Kidney (tissue), 14 donors: ENCODE measurements around the gene ST6GAL1. TPM values are rescaled to one million over a fixed set of nuclear protein-coding genes. Genes with fewer than 3 reads are reported as not detected.

Experiments used
- DNase-seq, 5 donors: peaks; one replicate each; pipeline ENCODE4 v3.0.0-alpha.2; 2013 to 2020
- FAIRE-seq: peaks from 2 replicates; lab custom pipeline; 2012; peaks lifted over from hg19 to GRCh38; lab: Jason Lieb, UNC
- H3K27ac ChIP-seq, 2 donors: one replicate each; pipeline ENCODE4 v1.7.0; 2013; ENCODE audit warnings: low read depth in 2 of 2, low read length in 2 of 2, inconsistent platforms in 1 of 2
- H3K27me3 ChIP-seq: one replicate; pipeline ENCODE4 v1.7.1; 2013; ENCODE audit warnings: low read length, inconsistent platforms; ENCODE audit not compliant: control insufficient read depth, insufficient read depth
- H3K36me3 ChIP-seq, 3 donors: one replicate each; pipeline versions ENCODE4 v1.7.0 to v1.7.1; 2013; ENCODE audit warnings: low read length in 3 of 3, control low read depth in 1 of 3, inconsistent platforms in 1 of 3; ENCODE audit not compliant: insufficient read depth in 3 of 3, control insufficient read depth in 2 of 3
- H3K4me1 ChIP-seq, 3 donors: one replicate each; pipeline versions ENCODE4 v1.7.0 to v1.7.1; 2013; ENCODE audit warnings: low read length in 3 of 3, inconsistent platforms in 1 of 3, low read depth in 1 of 3; ENCODE audit not compliant: control insufficient read depth in 2 of 3, insufficient read depth in 2 of 3
- H3K4me3 ChIP-seq, 3 donors: one replicate each; pipeline versions ENCODE4 v1.7.0 to v1.8.1; 2013; ENCODE audit warnings: low read length in 3 of 3, control low read depth in 1 of 3, inconsistent platforms in 1 of 3
- H3K9ac ChIP-seq, 3 donors: one replicate each; pipeline versions ENCODE4 v1.7.0 to v1.7.1; 2013; ENCODE audit warnings: low read length in 3 of 3, control low read depth in 1 of 3, inconsistent platforms in 1 of 3
- H3K9me3 ChIP-seq, 3 donors: one replicate each; pipeline versions ENCODE4 v1.7.0 to v1.7.1; 2013; ENCODE audit warnings: low read length in 3 of 3, control low read depth in 1 of 3, inconsistent platforms in 1 of 3; ENCODE audit not compliant: control insufficient read depth in 2 of 3, insufficient read depth in 1 of 3
- intact Hi-C: fragments of 100-400 bp; cut with DNase I; formaldehyde crosslinking; loops from one replicate; pipeline ENCODE4 v1.11.1; 2022
- polyA plus RNA-seq: library from polyadenylated mRNA; stranded (reverse); fragments of 350-450 nt; fragmentation: Illumina TruSeq; extraction: RNeasy Lipid Tissue Mini Kit (QIAGEN cat#74804); gene quantifications from one replicate; pipeline ENCODE4 v1.2.3, GENCODE V29; 2014; ENCODE audit warnings: low read depth, low replicate concordance; ENCODE audit not compliant: insufficient read depth
- total RNA-seq: library from RNA; stranded (reverse); fragmentation: NEBNext Ultra II Directional; extraction: Animal tissue kit (Norgen Biotek cat#: 25700); gene quantifications from one replicate; pipeline ENCODE4 v1.2.1, GENCODE V29; 2021
- TF ChIP-seq, protein P1 (sequence below): IDR thresholded peaks from 3 replicates; pipeline ENCODE4 v1.5.1; 2012; ENCODE audit warnings: mild to moderate bottlenecking, moderate library complexity, borderline replicate concordance; ENCODE audit not compliant: insufficient read depth; ENCODE audit errors: extremely low read depth
- donor health status: control.
- donor health status: control.
- donor health status: control.
- donor health status: control.
- donor health status: control.
- donor health status: DM: yes; HTN: yes; CAD: no.
- donor health status: Normal renal cell carcinoma (clear cell type).

Gene ST6GAL1
- total and polyA plus RNA-seq, 2 donors from 2014 or later: 62.6 to 236 TPM

DNA sequence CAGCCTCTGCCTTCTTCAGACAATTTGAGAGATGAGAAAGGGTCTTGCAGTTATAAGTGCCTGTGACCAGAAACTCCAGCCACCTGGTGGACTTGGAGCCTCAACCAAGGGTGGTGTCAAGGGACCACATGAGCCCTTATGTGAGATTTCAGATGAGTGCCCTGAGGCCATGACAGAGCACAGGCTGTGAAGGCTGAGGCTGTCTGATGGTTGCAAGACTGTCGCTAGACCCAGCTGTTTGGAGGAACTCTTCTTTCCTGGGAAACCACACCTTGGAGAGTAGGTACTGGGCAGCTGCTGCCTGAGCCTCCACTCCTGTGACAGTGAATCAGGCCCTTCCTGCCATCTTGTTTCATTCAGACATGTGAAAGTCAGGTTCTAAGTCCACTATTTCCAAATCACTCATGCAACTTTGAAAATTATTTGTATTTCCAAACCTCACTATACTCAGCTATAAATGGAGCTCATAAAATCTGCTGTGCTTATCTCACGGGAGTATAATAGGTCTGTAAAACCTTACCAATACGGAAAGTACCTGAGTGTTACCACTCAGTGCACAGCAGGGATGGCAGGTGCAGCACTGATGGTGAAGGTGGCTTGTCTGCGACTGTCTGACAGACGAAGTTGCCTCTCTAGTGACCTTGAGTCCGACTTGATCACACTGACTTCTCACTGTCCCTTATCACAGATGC is 109.5 kb downstream of the ST6GAL1 start:
- intact Hi-C loops: no loop called here
- Histone ChIP-seq H3K27me3 (no peaks in the 10 kb centered on the region), H3K27ac (peak overlapping the region; percentile 26 to 69), H3K9me3 (peaks cover 0 to 10% (median 0%) of the 10 kb centered on the region in 3 donors), H3K9ac (peak overlapping the region in 1 of 3 donors; percentile 24), H3K4me1 (peaks cover 0 to 17% (median 0%) of the 10 kb centered on the region in 3 donors), H3K4me3 (no peak overlapping the region), H3K36me3 (peaks cover 0 to 5% (median 0%) of the 10 kb centered on the region in 3 donors)
- DNase-seq (no peak), FAIRE-seq (no peak)
- TF ChIP-seq, protein P1, sequence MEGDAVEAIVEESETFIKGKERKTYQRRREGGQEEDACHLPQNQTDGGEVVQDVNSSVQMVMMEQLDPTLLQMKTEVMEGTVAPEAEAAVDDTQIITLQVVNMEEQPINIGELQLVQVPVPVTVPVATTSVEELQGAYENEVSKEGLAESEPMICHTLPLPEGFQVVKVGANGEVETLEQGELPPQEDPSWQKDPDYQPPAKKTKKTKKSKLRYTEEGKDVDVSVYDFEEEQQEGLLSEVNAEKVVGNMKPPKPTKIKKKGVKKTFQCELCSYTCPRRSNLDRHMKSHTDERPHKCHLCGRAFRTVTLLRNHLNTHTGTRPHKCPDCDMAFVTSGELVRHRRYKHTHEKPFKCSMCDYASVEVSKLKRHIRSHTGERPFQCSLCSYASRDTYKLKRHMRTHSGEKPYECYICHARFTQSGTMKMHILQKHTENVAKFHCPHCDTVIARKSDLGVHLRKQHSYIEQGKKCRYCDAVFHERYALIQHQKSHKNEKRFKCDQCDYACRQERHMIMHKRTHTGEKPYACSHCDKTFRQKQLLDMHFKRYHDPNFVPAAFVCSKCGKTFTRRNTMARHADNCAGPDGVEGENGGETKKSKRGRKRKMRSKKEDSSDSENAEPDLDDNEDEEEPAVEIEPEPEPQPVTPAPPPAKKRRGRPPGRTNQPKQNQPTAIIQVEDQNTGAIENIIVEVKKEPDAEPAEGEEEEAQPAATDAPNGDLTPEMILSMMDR: no peak

DNA sequence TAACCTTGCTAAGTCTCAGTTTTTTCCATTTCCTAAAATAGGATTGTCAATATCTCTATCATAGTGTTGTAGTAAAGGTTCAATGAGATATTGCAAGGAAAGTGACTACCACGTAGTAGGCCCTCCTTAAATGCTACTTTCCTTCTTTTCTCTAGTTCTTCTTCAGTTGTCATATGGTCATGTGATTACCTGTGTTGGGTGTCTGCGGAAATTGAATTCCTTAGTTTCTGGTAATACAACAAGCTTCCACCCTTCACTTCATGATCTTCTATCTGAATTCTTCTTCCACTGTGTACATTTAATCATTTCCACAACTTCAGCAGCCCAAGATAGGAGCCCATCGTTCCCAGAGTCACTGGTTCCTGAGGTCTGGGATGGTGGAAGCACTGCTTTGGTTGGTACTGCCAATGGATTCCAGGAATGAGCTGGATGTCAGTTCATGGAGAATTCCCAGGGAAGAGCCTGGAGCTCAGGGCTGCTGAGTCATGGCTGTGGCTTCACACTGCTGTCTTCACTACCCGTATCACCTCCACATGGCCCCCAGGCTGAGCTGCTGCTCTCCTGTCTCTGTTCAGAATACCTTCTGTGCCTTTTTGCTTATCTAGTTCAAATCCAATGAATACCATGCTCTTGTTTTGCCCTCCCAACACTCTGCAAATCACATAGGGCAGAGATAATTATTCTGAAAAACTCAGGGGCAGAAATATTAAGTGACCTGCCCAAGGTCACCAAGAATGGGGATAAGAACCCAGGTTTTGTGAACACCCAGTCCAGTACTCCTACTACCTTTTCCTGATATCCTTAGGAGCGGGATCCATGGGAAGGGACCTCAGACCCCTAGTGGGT is 110.4 kb downstream of the ST6GAL1 start:
- Histone ChIP-seq H3K4me1 (peaks cover 0 to 17% (median 0%) of the 10 kb centered on the region in 3 donors), H3K36me3 (peaks cover 0 to 5% (median 0%) of the 10 kb centered on the region in 3 donors), H3K4me3 (no peak overlapping the region), H3K27ac (peak overlapping the region in 1 of 2 donors; percentile 20), H3K27me3 (no peaks in the 10 kb centered on the region), H3K9me3 (peaks cover 0 to 6% (median 0%) of the 10 kb centered on the region in 3 donors), H3K9ac (no peak overlapping the region)
- intact Hi-C loops: no loop called here
- TF ChIP-seq, protein P1: no peak
- DNase-seq (no peak), FAIRE-seq (no peak)

DNA sequence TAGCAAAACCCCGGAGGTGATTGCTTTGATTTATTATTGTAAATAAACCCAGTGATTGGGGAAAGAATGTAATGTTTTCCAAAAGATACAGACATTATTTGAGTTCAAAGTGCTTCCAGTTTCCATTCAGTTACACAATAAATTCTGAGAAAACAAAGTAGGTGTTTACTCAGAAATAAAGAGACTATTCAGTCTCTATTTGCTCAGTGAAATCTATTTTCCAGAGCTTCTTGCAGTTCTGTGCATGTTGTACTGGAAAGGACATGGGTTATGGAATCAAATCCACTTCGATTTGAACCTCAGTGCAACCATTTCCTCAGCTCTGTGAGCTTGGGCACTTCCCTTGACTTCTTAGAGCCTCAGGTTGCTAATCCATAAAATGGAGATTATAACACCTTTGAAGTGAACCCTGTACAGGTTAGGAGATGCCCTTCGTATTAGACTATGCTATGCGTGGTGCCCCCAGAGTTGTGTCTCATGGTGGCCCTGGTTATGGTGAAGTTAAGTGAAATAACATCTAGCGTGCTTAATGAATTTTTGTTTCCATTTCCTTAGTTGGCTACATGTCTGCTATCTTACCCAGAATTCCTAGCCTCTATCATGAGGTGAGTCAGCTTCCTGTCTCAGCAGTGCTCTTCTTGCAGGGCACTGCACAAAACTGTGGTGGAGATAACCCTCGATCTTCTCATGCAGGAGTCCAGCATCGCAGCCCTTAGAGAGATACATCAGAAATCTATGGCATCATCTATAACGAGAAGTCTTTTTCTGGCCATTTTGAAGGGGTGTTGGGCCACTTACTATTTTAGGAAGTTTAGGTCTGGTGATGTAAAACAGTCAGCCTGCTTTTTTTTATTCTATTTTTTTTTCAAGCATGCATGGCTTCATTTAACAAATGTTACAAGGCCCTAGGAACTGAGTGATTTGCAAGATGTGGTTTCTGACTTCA is 111.3 kb downstream of the ST6GAL1 start:
- peaks cover 0 to 17% (median 0%) of the 10 kb centered on the region in 3 donors for H3K4me1 ChIP-seq
- H3K9me3 ChIP-seq: no peaks in the 10 kb centered on the region
- FAIRE-seq (no peak), DNase-seq (no peak)
- H3K27me3 ChIP-seq: no peaks in the 10 kb centered on the region
- TF ChIP-seq, protein P1: no peak
- no peak overlapping the region for H3K9ac ChIP-seq
- peaks cover 0 to 5% (median 0%) of the 10 kb centered on the region in 3 donors for H3K36me3 ChIP-seq
- no peak overlapping the region for H3K27ac ChIP-seq
- intact Hi-C loops: no loop called here
- H3K4me3 ChIP-seq: no peak overlapping the region
